Neural progenitor cell (in vitro differentiated cells): Measurements from ENCODE around the gene ABHD12.
A peak's percentile ranks its signal among the peaks of the same experiment; 100 is the strongest.

ENCODE experiments used
- CTCF ChIP-seq: fragments of 200-600 bp; sonication (generic); IDR thresholded peaks from 2 replicates; pipeline ENCODE4 v1.5.1; 2017; ENCODE audit warnings: antibody characterized with exemption, mild to moderate bottlenecking
- EZH2 ChIP-seq: fragments of 200-600 bp; sonication (generic); IDR thresholded peaks from 2 replicates; pipeline ENCODE4 v1.6.1; 2017; ENCODE audit warnings: antibody characterized with exemption, mild to moderate bottlenecking, moderate library complexity
- EZH2phosphoT487 ChIP-seq: fragments of 200-600 bp; sonication (generic); IDR thresholded peaks from 2 replicates; pipeline ENCODE4 v1.6.1; 2017; ENCODE audit warnings: antibody characterized with exemption

DNA sequence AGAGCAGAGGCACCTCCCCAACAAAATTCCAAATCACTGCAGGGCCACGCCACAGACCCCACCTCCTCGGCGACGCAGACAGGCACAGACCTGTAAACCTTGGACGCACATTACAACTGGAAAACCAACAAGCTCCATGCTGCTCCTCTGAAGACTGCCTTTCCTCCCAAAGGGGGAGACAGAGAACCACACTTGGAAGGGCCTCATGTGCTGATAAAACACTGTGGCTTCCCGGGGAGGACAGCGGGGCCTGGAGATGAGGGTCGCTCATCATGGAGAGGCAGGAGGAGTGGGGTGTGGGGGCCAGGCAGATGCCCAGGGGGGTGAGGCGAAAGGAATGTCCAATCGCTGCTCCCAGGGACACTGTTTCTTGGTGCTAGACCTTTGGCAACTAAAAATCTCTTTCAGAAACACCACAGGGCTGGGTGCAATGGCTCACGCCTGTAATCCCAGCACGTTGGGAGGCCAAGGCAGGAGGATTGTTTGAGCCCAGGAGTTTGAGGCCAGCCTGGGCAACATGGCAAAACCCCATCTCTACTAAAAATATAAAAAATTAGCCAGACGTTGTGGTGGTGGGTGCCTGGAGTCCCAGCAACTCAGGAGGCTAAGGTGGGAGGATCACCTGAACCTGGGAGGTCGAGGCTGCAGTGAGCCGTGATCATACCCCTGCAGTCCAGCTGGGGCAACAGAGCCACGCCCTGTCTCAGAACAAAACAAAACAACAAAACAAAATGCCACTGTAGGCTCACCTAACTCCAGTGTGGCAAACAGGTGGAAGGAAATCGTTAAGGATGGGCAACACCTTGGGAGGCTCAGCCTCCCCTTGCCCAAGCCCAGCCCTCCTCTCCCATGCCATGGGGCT is 53.8 kb downstream of the ABHD12 start:
- peak; percentile 48 for TF ChIP-seq CTCF
- TF ChIP-seq EZH2phosphoT487: no peak
- TF ChIP-seq EZH2: no peak
